Choroid plexus epithelial cell (primary cell): ENCODE data around the gene SPTLC3.

ENCODE experiments used
- DNase-seq: peaks from one replicate; pipeline ENCODE4 v3.0.0-alpha.2; 2010; ENCODE audit warnings: low read depth
- H3K4me3 ChIP-seq: 2 replicates; pipeline ENCODE4 v1.5.1; 2011; ENCODE audit warnings: low read depth, mild to moderate bottlenecking, control low read depth, low read length, moderate library complexity
- CTCF ChIP-seq: conservative IDR thresholded peaks from 2 replicates; pipeline ENCODE4 v1.5.1; 2011; ENCODE audit warnings: low read depth, mild to moderate bottlenecking, control low read depth, inconsistent platforms, low read length, moderate library complexity

SPTLC3 gene

GRCh38 chr20:13021205-13021970, 12.6 kb downstream of the SPTLC3 start:
- no peak for DNase-seq
- no peak overlapping the region for H3K4me3 ChIP-seq
- TF ChIP-seq CTCF = no peak

- no peak overlapping the region for H3K4me3 ChIP-seq
- peak; percentile 84 for DNase-seq
- TF ChIP-seq CTCF = no peak
These were observed 13.8 kb downstream of the SPTLC3 start for GRCh38 chr20:13022401-13023155.

- DNase-seq = peak; percentile 42
- no peak overlapping the region for H3K4me3 ChIP-seq
- no peak for TF ChIP-seq CTCF
These were observed 15.8 kb downstream of the SPTLC3 start for GRCh38 chr20:13024596-13024995.

GRCh38 chr20:13025181-13025580, 16.4 kb downstream of the SPTLC3 start:
- no peak for TF ChIP-seq CTCF
- no peak for DNase-seq
- H3K4me3 ChIP-seq = no peak overlapping the region

- TF ChIP-seq CTCF = no peak
- DNase-seq = peak; percentile 82
- no peak overlapping the region for H3K4me3 ChIP-seq
These were observed 19.2 kb downstream of the SPTLC3 start for GRCh38 chr20:13028001-13028400.

- no peak overlapping the region for H3K4me3 ChIP-seq
- TF ChIP-seq CTCF = no peak
- peak; percentile 29 for DNase-seq
These were observed 19.9 kb downstream of the SPTLC3 start for GRCh38 chr20:13028673-13029072.
